K562 (cell line): ENCODE results near the gene SLC8A1. TPM values are rescaled to one million over a fixed set of nuclear protein-coding genes. Genes with fewer than 3 reads are reported as not detected.

Source experiments
- ATAC-seq: fragments of 200-7000 bp; cut with Tn5 transposase; 3 replicates; pipeline ENCODE4 v1.9.1; 2020; ENCODE audit warnings: moderate library complexity
- BruUV-seq: library from RNA; stranded (reverse); fragments of 400-500 nt; replicated peaks from 2 replicates; lab custom pipeline; 2021; lab: Mats Ljungman, UMichigan
- CTCF ChIA-PET: fragments of 300-600 bp; formaldehyde crosslinking; extraction: SDS; loops from one replicate; lab custom pipeline; 2021; ENCODE audit warnings: low intra/inter-chr PET ratio; lab: Yijun Ruan, JAX
- POLR2A ChIA-PET: fragments of 300-600, 350-650 bp; sonication (Branson Sonifier 250); formaldehyde crosslinking; extraction: SDS; loops from one replicate; lab custom pipeline; 2021; ENCODE audit warnings: antibody characterized with exemption, inconsistent platforms; lab: Yijun Ruan, JAX
- DNase-seq, 4 experiments: peaks; one replicate each; pipeline versions ENCODE4 v3.0.0 to v3.0.0-alpha.2; 2011 to 2018; ENCODE audit warnings: low spot score in 3 of 4, mixed read lengths in 3 of 4; ENCODE audit errors: extremely low read depth in 1 of 4
- FAIRE-seq: peaks from 2 replicates; lab custom pipeline; 2011; peaks lifted over from hg19 to GRCh38; lab: Jason Lieb, UNC
- H2AFZ ChIP-seq: 2 replicates; pipeline ENCODE4 v1.6.0; 2011; ENCODE audit warnings: low read depth, low read length, control low read depth, inconsistent platforms
- H3K27ac ChIP-seq: fragments of 200-600 bp; 3 replicates; pipeline ENCODE4 v1.8.0; 2011; ENCODE audit warnings: low read depth, mild to moderate bottlenecking, control low read depth, inconsistent platforms, low read length, moderate library complexity, mixed read lengths; ENCODE audit errors: extremely low read depth
- H3K27me3 ChIP-seq, 2 experiments: fragments of 300-600 bp in 1 of 2; 2 replicates in 1 of 2; 3 replicates in 1 of 2; pipeline versions ENCODE4 v1.6.0 to v1.8.0; 2011; ENCODE audit warnings: inconsistent platforms in 2 of 2, low read length in 2 of 2, mild to moderate bottlenecking in 1 of 2, mixed read lengths in 1 of 2, moderate library complexity in 1 of 2; ENCODE audit not compliant: control insufficient read depth in 2 of 2, insufficient read depth in 2 of 2
- H3K36me3 ChIP-seq: fragments of 300-600 bp; 3 replicates; pipeline ENCODE4 v1.8.0; 2011; ENCODE audit warnings: mild to moderate bottlenecking, low read length, inconsistent platforms; ENCODE audit not compliant: control insufficient read depth, insufficient read depth
- H3K4me1 ChIP-seq, 2 experiments: fragments of 200-600 bp in 1 of 2; replicated peaks in 1 of 2; 2 replicates in 1 of 2; 3 replicates in 1 of 2; pipeline versions ENCODE4 v1.5.1 to v1.8.0; 2011; ENCODE audit warnings: inconsistent platforms in 2 of 2, low read length in 2 of 2, mild to moderate bottlenecking in 1 of 2, mixed read lengths in 1 of 2, moderate library complexity in 1 of 2; ENCODE audit not compliant: control insufficient read depth in 2 of 2, insufficient read depth in 2 of 2
- H3K4me2 ChIP-seq: 2 replicates; pipeline ENCODE4 v1.6.1; 2011; ENCODE audit warnings: low read length, control low read depth, inconsistent platforms, mixed read lengths; ENCODE audit not compliant: insufficient read depth
- H3K4me3 ChIP-seq: fragments of 200-600 bp; sonication (generic), shearing (Covaris generic); 2 replicates; pipeline ENCODE4 v1.5.1; 2016; ENCODE audit warnings: control low read depth, inconsistent platforms
- H3K79me2 ChIP-seq: fragments of 200-600 bp; 3 replicates; pipeline ENCODE4 v1.8.0; 2011; ENCODE audit warnings: low read length, inconsistent platforms; ENCODE audit not compliant: control insufficient read depth, insufficient read depth
- H3K9ac ChIP-seq, 2 experiments: 2 replicates each; pipeline versions ENCODE4 v1.6.0 to v1.6.1; 2011; ENCODE audit warnings: low read depth in 2 of 2, low read length in 2 of 2, control low read depth in 1 of 2, inconsistent platforms in 1 of 2, mild to moderate bottlenecking in 1 of 2, mixed read lengths in 1 of 2; ENCODE audit not compliant: insufficient read depth in 1 of 2
- H3K9me1 ChIP-seq: one replicate; pipeline ENCODE4 v1.6.0; 2011; ENCODE audit warnings: inconsistent platforms, mild to moderate bottlenecking, low read length, moderate library complexity; ENCODE audit not compliant: control insufficient read depth, insufficient read depth
- H3K9me3 ChIP-seq: replicated peaks from 2 replicates; pipeline ENCODE4 v1.5.1; 2011; ENCODE audit warnings: low read depth, low read length, inconsistent platforms; ENCODE audit not compliant: control insufficient read depth, insufficient read depth
- H4K20me1 ChIP-seq: replicated peaks from 2 replicates; pipeline ENCODE4 v1.6.1; 2011; ENCODE audit warnings: low read length, inconsistent platforms, mixed read lengths; ENCODE audit not compliant: control insufficient read depth, insufficient read depth
- CBX2 ChIP-seq: fragments of 200-600 bp; sonication (generic); IDR thresholded peaks from one replicate; pipeline ENCODE4 v1.6.1; 2012; ENCODE audit warnings: mild to moderate bottlenecking, low read length, inconsistent platforms; ENCODE audit not compliant: insufficient read depth, poor library complexity, severe bottlenecking
- E2F3 ChIP-seq: fragments of 250-450 bp; sonication (Bioruptor Pico); IDR thresholded peaks from 2 replicates; pipeline ENCODE4 v1.4.0; 2020; ENCODE audit warnings: mild to moderate bottlenecking
- ELF1 ChIP-seq: fragments of 200-800 bp; sonication (Bioruptor generic); IDR thresholded peaks from 2 replicates; pipeline ENCODE4 v1.6.1; 2016; ENCODE audit warnings: missing genetic modification characterization, missing compliant biosample characterization
- ERF ChIP-seq: fragments of 450-650 bp; formaldehyde crosslinking; IDR thresholded peaks from 2 replicates; pipeline ENCODE4 v1.4.0; 2020; ENCODE audit warnings: mild to moderate bottlenecking, mixed read lengths
- HDAC2 ChIP-seq: fragments of 450-650 bp; IDR thresholded peaks from 2 replicates; pipeline ENCODE4 v1.6.1; 2016; ENCODE audit warnings: mild to moderate bottlenecking
- NBN ChIP-seq: fragments of 450-650 bp; IDR thresholded peaks from 2 replicates; pipeline ENCODE4 v1.6.1; 2016; ENCODE audit warnings: low read depth, mild to moderate bottlenecking
- POLR2G ChIP-seq: fragments of 200-400 bp; formaldehyde crosslinking; IDR thresholded peaks from 2 replicates; pipeline ENCODE4 v1.6.1; 2017; ENCODE audit warnings: low read depth, mild to moderate bottlenecking, antibody characterized with exemption, low read length, moderate library complexity
- PRPF4 ChIP-seq: fragments of 200-400 bp; formaldehyde crosslinking; IDR thresholded peaks from one replicate; pipeline ENCODE4 v1.6.1; 2017; ENCODE audit warnings: low read length, low read depth, mild to moderate bottlenecking; ENCODE audit not compliant: insufficient read depth, poor library complexity, severe bottlenecking
- RUNX1 ChIP-seq: sonication (generic); IDR thresholded peaks from 2 replicates; pipeline ENCODE4 v1.6.1; 2016; ENCODE audit warnings: antibody characterized with exemption, low read depth
- SMAD2 ChIP-seq: fragments of 150-350 bp; IDR thresholded peaks from 2 replicates; pipeline ENCODE4 v1.6.1; 2014; ENCODE audit warnings: low read depth, mild to moderate bottlenecking, low read length
- TBL1XR1 ChIP-seq, 2 experiments: IDR thresholded peaks; 2 replicates each; pipeline ENCODE4 v1.6.1; 2012; ENCODE audit warnings: improper control_type of control experiment in 2 of 2, low read length in 2 of 2, mild to moderate bottlenecking in 1 of 2
- TOE1 ChIP-seq, 2 experiments: fragments of 450-650 bp in 1 of 2; sonication (generic) in 1 of 2; formaldehyde crosslinking in 1 of 2; IDR thresholded peaks; 2 replicates each; pipeline versions ENCODE4 v1.7.1 to v1.8.0; 2016 to 2022; ENCODE audit warnings: borderline replicate concordance in 2 of 2, mild to moderate bottlenecking in 2 of 2, antibody characterized with exemption in 1 of 2, inconsistent platforms in 1 of 2, low read depth in 1 of 2, missing genetic modification reagents in 1 of 2, moderate library complexity in 1 of 2
- TRIM28 ChIP-seq: fragments of 450-650 bp; IDR thresholded peaks from 2 replicates; pipeline ENCODE4 v1.6.1; 2017
- WHSC1 ChIP-seq: IDR thresholded peaks from one replicate; pipeline ENCODE4 v1.6.1; 2012; ENCODE audit warnings: low read length, control low read depth, inconsistent platforms
- ZBTB2 ChIP-seq: fragments of 450-650 bp; IDR thresholded peaks from 2 replicates; pipeline ENCODE4 v1.6.1; 2016; ENCODE audit warnings: antibody characterized with exemption
- ZNF589 ChIP-seq: fragments of 200-800 bp; sonication (Bioruptor generic); IDR thresholded peaks from 2 replicates; pipeline ENCODE4 v1.6.1; 2016; ENCODE audit warnings: low read depth, missing genetic modification characterization, missing compliant biosample characterization
- ZSCAN32 ChIP-seq: fragments of 450-650 bp; formaldehyde crosslinking; IDR thresholded peaks from 2 replicates; pipeline ENCODE4 v1.4.0; 2020; ENCODE audit warnings: mild to moderate bottlenecking, moderate library complexity
- WGBS: fragments of 100-300 bp; shearing (Covaris generic); methylation state at CpG from one replicate; pipeline ENCODE4 v1.1.6; 2016; ENCODE audit warnings: low coverage, mixed read lengths; ENCODE audit not compliant: insufficient coverage; ENCODE audit errors: missing lambda C conversion rate; 5-methylcytosine and 5-hydroxymethylcytosine counted together
- in situ Hi-C: fragments of 300-500 bp; cut with MboI; formaldehyde crosslinking; loops from 4 replicates; pipeline ENCODE4 v1.15.0; 2018; ENCODE audit warnings: inconsistent platforms, mixed read lengths
- intact Hi-C: fragments of 100-400 bp; cut with micrococcal nuclease; formaldehyde crosslinking; loops from 2 replicates; pipeline ENCODE4 v1.14.2; 2022
- polyA plus RNA-seq, 8 experiments: library from polyadenylated mRNA; depleted of rRNA in 4 of 8; stranded (reverse) in 5 of 8; unstranded in 3 of 8; fragments of >200 nt; fragmentation: Nextera tagmentation in 2 of 8; fragmentation: Illumina TruSeq in 1 of 8; extraction: Ambion mirVana in 2 of 8; extraction: Trizol in 1 of 8; gene quantifications; 2 replicates each; pipeline versions ENCODE4 v1.2.1 to v1.2.3, GENCODE V29; 2011 to 2014; ENCODE audit warnings: inconsistent platforms in 1 of 8, missing spikeins in 1 of 8
- total RNA-seq, 7 experiments: library from RNA; depleted of rRNA in 6 of 7; stranded (reverse); fragments of >200 nt in 6 of 7; fragmentation: Illumina TruSeq in 2 of 7; extraction: Trizol in 2 of 7; gene quantifications; 2 replicates each; pipeline versions ENCODE4 v1.2.1 to v1.2.3, GENCODE V29; 2011 to 2021; ENCODE audit warnings: low replicate concordance in 1 of 7
- TF ChIP-seq, protein P1 (sequence below): fragments of 250-450 bp; sonication (Bioruptor Pico); IDR thresholded peaks from 2 replicates; pipeline ENCODE4 v1.5.0; 2020; ENCODE audit warnings: mild to moderate bottlenecking
- TF ChIP-seq, protein P2 (sequence below): sonication (generic); formaldehyde crosslinking; IDR thresholded peaks from 2 replicates; pipeline ENCODE4 v1.8.0; 2022; ENCODE audit warnings: mild to moderate bottlenecking, missing genetic modification reagents

SLC8A1 gene
- total and polyA plus RNA-seq, 9 of the 15 experiments (the other 6 are each of a cell fraction or from before 2014, with no cell fraction given): not detected

DNA sequence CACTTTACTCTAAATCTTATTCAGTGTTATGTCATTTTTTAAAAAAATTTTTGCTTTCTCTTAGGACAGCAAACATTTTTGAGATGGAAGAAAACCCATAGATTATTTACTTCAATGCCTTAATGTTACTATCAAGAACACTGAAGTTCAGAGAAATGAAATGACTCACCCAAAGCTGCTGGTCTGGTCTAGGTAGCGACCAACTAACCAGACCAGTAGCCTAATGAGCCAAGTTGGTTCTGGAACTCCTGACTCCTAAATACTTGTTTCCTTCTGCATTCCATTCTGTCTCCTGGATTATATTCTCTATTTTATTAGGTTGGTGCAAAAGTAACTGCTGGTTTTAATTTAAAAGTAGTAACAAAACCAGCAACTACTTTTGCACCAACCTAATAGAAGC lies 35.4 kb downstream of the SLC8A1 start:
- Histone ChIP-seq H3K9me1 (no peaks in the 10 kb centered on the region), H3K79me2 (no peaks in the 10 kb centered on the region), H2AFZ (no peak overlapping the region), H3K4me2 (no peak overlapping the region), H3K4me3 (no peak overlapping the region), H4K20me1 (no peaks in the 10 kb centered on the region), H3K36me3 (no peaks in the 10 kb centered on the region), H3K27ac (no peak overlapping the region), H3K9ac (no peak overlapping the region), H3K27me3 (no peaks in the 10 kb centered on the region), H3K9me3 (peaks cover 2% of the 10 kb centered on the region; the same call in 1 of the 2 replicates), H3K4me1 (no peaks in the 10 kb centered on the region)
- no TSS peak for BruUV-seq
- FAIRE-seq (no peak), ATAC-seq (no peak), DNase-seq (no peak)
- ChIA-PET CTCF (no interaction called here), POLR2A (no interaction called here)
- WGBS: 0% methylated on average over 1 of the region's 1 CpG
- intact Hi-C loops: no loop called here
- in situ Hi-C loops: no loop called here
- no peak for TF ChIP-seq HDAC2
- no peak for TF ChIP-seq TRIM28
- no peak for TF ChIP-seq WHSC1
- TF ChIP-seq E2F3: no peak
- no peak for TF ChIP-seq RUNX1
- no peak for TF ChIP-seq POLR2G
- no peak for TF ChIP-seq ELF1 (tag)
- TF ChIP-seq, protein P1, sequence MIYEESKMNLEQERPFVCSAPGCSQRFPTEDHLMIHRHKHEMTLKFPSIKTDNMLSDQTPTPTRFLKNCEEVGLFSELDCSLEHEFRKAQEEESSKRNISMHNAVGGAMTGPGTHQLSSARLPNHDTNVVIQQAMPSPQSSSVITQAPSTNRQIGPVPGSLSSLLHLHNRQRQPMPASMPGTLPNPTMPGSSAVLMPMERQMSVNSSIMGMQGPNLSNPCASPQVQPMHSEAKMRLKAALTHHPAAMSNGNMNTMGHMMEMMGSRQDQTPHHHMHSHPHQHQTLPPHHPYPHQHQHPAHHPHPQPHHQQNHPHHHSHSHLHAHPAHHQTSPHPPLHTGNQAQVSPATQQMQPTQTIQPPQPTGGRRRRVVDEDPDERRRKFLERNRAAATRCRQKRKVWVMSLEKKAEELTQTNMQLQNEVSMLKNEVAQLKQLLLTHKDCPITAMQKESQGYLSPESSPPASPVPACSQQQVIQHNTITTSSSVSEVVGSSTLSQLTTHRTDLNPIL (CRISPR knock-in tag): no peak
- TF ChIP-seq, protein P2, sequence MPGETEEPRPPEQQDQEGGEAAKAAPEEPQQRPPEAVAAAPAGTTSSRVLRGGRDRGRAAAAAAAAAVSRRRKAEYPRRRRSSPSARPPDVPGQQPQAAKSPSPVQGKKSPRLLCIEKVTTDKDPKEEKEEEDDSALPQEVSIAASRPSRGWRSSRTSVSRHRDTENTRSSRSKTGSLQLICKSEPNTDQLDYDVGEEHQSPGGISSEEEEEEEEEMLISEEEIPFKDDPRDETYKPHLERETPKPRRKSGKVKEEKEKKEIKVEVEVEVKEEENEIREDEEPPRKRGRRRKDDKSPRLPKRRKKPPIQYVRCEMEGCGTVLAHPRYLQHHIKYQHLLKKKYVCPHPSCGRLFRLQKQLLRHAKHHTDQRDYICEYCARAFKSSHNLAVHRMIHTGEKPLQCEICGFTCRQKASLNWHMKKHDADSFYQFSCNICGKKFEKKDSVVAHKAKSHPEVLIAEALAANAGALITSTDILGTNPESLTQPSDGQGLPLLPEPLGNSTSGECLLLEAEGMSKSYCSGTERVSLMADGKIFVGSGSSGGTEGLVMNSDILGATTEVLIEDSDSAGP: no peak
- no peak for TF ChIP-seq ZNF589 (CRISPR knock-in tag)
- no peak for TF ChIP-seq NBN
- no peak for TF ChIP-seq TOE1 (IDR thresholded peaks at IDR 0.05; ENCODE audit: borderline replicate concordance)
- no peak for TF ChIP-seq TOE1 (CRISPR knock-in tag; IDR thresholded peaks at IDR 0.05; ENCODE audit: borderline replicate concordance, low read depth)
- TF ChIP-seq TBL1XR1 (IDR thresholded peaks at IDR 0.05; ENCODE audit: low read length in 2 of 2): no peak
- no peak for TF ChIP-seq CBX2
- TF ChIP-seq PRPF4: no peak
- no peak for TF ChIP-seq ERF (CRISPR knock-in tag)
- no peak for TF ChIP-seq ZBTB2
- TF ChIP-seq ZSCAN32: no peak
- no peak for TF ChIP-seq SMAD2
